ENCODE results near the gene NELL2. TPM values are rescaled to one million over a fixed set of nuclear protein-coding genes. Genes with fewer than 3 reads are reported as not detected.

Gene NELL2
- total and polyA plus RNA-seq, 10 of the 15 experiments (the other 5 are each of a cell fraction or from before 2014, with no cell fraction given): 0.27 to 2.3 (median 0.76) TPM

DNA sequence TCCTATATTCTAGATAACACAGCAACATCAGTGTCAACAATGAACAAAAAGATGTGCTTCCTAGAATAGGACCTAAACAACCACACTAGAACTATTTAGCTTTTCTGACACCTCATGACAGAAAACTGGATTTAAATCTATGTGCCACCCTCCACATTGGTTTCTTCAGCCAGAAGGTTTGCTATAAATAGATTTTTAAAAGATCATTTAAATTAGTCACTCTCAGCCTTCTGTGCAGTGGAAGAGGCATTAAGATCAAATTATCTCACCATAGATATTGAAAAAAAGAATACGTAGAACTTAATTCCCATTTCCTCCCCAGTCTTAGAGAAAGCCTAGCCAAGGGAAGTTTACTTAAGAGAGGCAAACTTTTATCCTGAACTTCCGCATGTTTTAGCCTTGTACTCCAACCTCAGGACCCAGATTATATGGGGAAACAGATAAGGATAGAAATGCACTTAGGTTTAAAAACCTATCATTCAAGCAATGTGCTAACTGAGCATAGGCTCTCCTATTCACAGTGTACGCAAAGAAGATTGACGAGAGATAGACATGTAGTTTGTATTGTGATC, 59.6 kb downstream of the NELL2 start:
- Histone ChIP-seq H4K20me1 (ENCODE audit: control insufficient read depth, insufficient read depth) (no peaks in the 10 kb centered on the region), H3K4me1 (ENCODE audit: control insufficient read depth, insufficient read depth, low read length) (no peaks in the 10 kb centered on the region), H3K4me3 (no peak overlapping the region), H3K36me3 (ENCODE audit: control insufficient read depth in 2 of 2, insufficient read depth in 2 of 2, low read length in 1 of 2) (no peaks in the 10 kb centered on the region), H3K9ac (ENCODE audit: control insufficient read depth, insufficient read depth, low read length) (no peak overlapping the region), H3K9me3 (replicated peaks; ENCODE audit: control insufficient read depth, insufficient read depth, low read length) (no peaks in the 10 kb centered on the region), H3K27ac (ENCODE audit: control insufficient read depth, insufficient read depth) (no peak overlapping the region), H3K79me2 (ENCODE audit: control insufficient read depth, insufficient read depth, low read length) (no peaks in the 10 kb centered on the region), H3K4me2 (ENCODE audit: control insufficient read depth, insufficient read depth) (no peak overlapping the region), H2AFZ (ENCODE audit: control insufficient read depth, low read depth, low read length) (no peak overlapping the region), H3K27me3 (replicated peaks in 1 of 2; ENCODE audit: control insufficient read depth in 2 of 2, insufficient read depth in 2 of 2, low read length in 1 of 2) (no peaks in the 10 kb centered on the region)
- ChIA-PET POLR2A (no interaction called here), CTCF (interaction anchor here (2.0 kb wide), 1 partner anchor 57 kb away, joined by 7 read pairs; no protein-coding TSS in a partner anchor), SMC1A (ENCODE audit: uncharacterized antibody, unreplicated experiment) (interaction anchor here (0.8 kb wide), 1 partner anchor 114 kb away, joined by 4 read pairs; no protein-coding TSS in a partner anchor), RAD21 (ENCODE audit: unreplicated experiment) (no interaction called here)
- FAIRE-seq: peak; percentile 44
- no peak for DNase-seq (ENCODE audit: low read depth, low spot score)
- TF ChIP-seq POLR2AphosphoS5 (IDR thresholded peaks at IDR 0.05; ENCODE audit: low read length): no peak
- TF ChIP-seq CHD1 (IDR thresholded peaks at IDR 0.05; ENCODE audit: low read depth, low read length): no peak
- TF ChIP-seq EED (IDR thresholded peaks at IDR 0.05; ENCODE audit: low read depth): no peak
- TF ChIP-seq CEBPB (IDR thresholded peaks at IDR 0.05; ENCODE audit: borderline replicate concordance in 1 of 2, low read depth in 2 of 2, low read length in 2 of 2): no peak
- no peak for TF ChIP-seq BACH1 (IDR thresholded peaks at IDR 0.05; ENCODE audit: borderline replicate concordance)
- no peak for TF ChIP-seq SIX5 (IDR thresholded peaks at IDR 0.05; ENCODE audit: low read depth, low read length, severe bottlenecking)
- TF ChIP-seq, protein P1, sequence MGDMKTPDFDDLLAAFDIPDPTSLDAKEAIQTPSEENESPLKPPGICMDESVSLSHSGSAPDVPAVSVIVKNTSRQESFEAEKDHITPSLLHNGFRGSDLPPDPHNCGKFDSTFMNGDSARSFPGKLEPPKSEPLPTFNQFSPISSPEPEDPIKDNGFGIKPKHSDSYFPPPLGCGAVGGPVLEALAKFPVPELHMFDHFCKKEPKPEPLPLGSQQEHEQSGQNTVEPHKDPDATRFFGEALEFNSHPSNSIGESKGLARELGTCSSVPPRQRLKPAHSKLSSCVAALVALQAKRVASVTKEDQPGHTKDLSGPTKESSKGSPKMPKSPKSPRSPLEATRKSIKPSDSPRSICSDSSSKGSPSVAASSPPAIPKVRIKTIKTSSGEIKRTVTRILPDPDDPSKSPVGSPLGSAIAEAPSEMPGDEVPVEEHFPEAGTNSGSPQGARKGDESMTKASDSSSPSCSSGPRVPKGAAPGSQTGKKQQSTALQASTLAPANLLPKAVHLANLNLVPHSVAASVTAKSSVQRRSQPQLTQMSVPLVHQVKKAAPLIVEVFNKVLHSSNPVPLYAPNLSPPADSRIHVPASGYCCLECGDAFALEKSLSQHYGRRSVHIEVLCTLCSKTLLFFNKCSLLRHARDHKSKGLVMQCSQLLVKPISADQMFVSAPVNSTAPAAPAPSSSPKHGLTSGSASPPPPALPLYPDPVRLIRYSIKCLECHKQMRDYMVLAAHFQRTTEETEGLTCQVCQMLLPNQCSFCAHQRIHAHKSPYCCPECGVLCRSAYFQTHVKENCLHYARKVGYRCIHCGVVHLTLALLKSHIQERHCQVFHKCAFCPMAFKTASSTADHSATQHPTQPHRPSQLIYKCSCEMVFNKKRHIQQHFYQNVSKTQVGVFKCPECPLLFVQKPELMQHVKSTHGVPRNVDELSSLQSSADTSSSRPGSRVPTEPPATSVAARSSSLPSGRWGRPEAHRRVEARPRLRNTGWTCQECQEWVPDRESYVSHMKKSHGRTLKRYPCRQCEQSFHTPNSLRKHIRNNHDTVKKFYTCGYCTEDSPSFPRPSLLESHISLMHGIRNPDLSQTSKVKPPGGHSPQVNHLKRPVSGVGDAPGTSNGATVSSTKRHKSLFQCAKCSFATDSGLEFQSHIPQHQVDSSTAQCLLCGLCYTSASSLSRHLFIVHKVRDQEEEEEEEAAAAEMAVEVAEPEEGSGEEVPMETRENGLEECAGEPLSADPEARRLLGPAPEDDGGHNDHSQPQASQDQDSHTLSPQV (IDR thresholded peaks at IDR 0.05): no peak
- TF ChIP-seq BHLHE40 (IDR thresholded peaks at IDR 0.05; ENCODE audit: borderline replicate concordance in 1 of 2, low read depth in 2 of 2, low read length in 1 of 2): no peak
- no peak for TF ChIP-seq MTA2 (IDR thresholded peaks at IDR 0.05; ENCODE audit: low read depth)
- no peak for TF ChIP-seq EP300 (IDR thresholded peaks at IDR 0.05; ENCODE audit: borderline replicate concordance in 1 of 2, control insufficient read depth in 1 of 2, low read depth in 2 of 2, low read length in 2 of 2)
- no peak for ATAC-seq
- BruUV-seq (replicated peaks): no TSS peak
- in situ Hi-C loops (cut with MboI): no loop called here
- WGBS (ENCODE audit: insufficient coverage, insufficient replicate concordance, low lambda C conversion rate, missing lambda C conversion rate): 85% methylated on average over 4 of the region's 4 CpGs
- intact Hi-C loops (cut with micrococcal nuclease; ENCODE audit: unreplicated experiment): loop anchor here (5.0 kb wide), 1 partner anchor 111 kb away; no protein-coding TSS in a partner anchor
